ENCODE results near the gene GSTA5.
"Not testable (repeated sequence)": the region's sequence is repeated elsewhere in the genome, so short reads cannot be mapped to it uniquely, and the experiment has no call there.

Gene GSTA5

GRCh38 chr6:52794366-52794765 is 46.2 kb downstream of the GSTA5 start:
- in situ Hi-C loops (cut with MboI; ENCODE audit: low sequenced_read_pairs) = not testable (repeated sequence)

GRCh38 chr6:52790861-52791260 is 49.8 kb downstream of the GSTA5 start:
- in situ Hi-C loops (cut with MboI; ENCODE audit: low sequenced_read_pairs) = no loop called here

GRCh38 chr6:52789658-52790057 is 51.0 kb downstream of the GSTA5 start:
- in situ Hi-C loops (cut with MboI; ENCODE audit: low sequenced_read_pairs) = not testable (repeated sequence)

GRCh38 chr6:52788478-52788877 is 52.1 kb downstream of the GSTA5 start:
- in situ Hi-C loops (cut with MboI; ENCODE audit: low sequenced_read_pairs) = no loop called here

GRCh38 chr6:52787917-52788316 is 52.7 kb downstream of the GSTA5 start:
- in situ Hi-C loops (cut with MboI; ENCODE audit: low sequenced_read_pairs) = no loop called here

GRCh38 chr6:52786249-52786956 is 54.2 kb downstream of the GSTA5 start:
- in situ Hi-C loops (cut with MboI; ENCODE audit: low sequenced_read_pairs) = no loop called here

GRCh38 chr6:52782696-52783274 is 57.8 kb downstream of the GSTA5 start:
- in situ Hi-C loops (cut with MboI; ENCODE audit: low sequenced_read_pairs) = not testable (repeated sequence)

GRCh38 chr6:52782209-52782608 is 58.4 kb downstream of the GSTA5 start:
- in situ Hi-C loops (cut with MboI; ENCODE audit: low sequenced_read_pairs) = not testable (repeated sequence)
